ENCODE measurements around the gene SLC38A10.

Gene SLC38A10

DNA sequence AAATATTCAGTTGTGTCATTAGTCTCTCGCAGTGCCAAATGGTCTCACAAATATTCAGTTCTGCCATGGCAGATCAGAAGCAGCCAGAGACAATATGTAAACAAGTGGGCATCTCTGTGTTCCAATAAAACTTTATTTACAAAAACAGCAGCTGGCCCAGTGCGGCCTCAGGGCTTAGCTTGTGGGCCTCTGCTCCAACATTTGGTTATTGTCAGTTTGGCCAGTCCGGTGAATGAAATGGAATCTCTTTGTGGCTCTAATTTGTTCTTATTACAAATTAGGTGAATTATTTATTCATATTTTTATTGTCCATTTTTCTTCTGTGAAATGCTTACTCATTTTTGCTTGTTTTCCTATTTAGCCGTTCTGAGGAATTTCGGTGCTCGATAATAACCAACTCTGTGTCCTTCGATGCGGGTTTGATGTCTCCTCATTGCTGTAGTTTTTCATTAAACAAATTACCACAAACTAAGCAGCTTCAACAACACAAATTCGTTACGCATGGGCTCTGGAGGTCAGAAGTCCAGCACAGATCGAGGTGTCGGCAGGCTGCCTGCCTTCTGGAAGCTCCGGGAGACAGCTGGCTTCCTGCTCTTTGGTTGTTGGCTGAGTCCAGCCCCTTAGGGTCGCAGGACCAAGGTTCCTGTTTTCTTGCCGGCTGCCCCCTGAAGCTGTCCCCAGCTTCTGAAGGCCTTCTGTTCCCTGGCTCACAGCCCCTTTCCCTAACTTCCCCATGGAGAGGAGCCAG, 4.1 kb upstream of the SLC38A10 start:
- DNase-seq (ENCODE audit: low spot score), result no peak

DNA sequence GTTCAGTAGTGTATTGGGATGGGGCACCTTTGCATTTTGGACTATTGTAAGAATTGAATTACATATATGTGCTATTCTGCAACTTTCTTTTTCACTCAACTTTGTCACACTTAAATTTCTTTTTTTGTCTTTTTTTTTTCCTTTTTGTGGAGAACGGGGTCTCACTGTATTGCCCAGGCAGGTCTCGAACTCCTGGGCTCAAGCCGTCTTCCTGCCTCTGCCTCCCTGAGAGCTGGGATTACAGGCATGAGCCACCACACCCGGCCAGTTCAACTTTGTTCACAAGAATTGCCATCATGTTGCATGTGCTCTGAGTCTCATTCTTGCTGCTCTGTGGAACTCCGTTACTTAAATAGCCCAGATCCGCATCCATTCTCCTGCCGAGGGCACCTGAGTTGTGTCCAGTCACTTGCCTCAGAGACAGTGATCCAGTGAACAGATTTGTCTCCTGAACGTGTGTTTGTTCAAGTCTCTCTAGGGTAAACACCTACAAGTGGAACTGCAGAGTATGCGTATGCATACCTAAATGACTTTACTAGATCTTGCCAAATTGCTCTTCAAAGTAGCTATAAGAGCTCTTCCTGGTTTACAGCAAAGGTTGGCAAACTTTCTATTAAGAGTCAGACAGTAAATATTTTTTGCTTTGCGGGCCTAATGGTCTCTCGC, 3.4 kb upstream of the SLC38A10 start:
- no peak for DNase-seq (ENCODE audit: low spot score)

DNA sequence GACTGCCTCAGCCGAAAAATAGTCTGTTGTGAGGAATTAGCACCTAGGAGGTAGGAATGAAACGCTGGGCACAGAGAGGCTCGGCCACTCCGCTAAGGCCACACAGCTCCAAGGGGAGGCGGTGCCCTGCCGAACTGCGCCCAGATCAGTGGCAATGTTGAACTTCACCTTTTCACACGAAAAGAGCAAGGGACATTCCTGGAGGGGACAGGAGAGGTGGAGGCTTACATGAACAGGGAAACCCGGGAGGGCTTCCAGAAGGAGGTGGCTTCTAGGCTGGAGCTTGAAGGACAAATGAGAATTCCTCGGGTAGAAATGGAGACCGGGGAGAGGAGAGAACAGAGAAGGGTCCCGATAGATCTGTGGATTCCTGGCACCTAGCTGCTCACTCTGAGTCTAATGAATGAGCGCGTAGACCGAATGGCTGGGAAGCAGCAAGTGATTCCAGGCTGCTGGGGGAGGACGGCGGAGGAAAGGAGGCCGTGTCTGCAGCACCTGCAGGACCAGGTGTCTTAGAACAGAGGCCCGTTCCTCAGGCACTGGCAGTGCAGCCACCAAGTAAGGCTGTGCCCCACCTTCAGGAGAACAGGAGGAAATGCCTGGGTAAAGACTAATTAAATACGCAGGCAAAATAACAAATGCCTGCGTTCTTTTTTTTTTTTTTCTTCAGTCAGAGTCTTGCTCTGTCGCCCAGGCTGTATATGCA, 722 bp upstream of the SLC38A10 start:
- no peak for DNase-seq (ENCODE audit: low spot score)

DNA sequence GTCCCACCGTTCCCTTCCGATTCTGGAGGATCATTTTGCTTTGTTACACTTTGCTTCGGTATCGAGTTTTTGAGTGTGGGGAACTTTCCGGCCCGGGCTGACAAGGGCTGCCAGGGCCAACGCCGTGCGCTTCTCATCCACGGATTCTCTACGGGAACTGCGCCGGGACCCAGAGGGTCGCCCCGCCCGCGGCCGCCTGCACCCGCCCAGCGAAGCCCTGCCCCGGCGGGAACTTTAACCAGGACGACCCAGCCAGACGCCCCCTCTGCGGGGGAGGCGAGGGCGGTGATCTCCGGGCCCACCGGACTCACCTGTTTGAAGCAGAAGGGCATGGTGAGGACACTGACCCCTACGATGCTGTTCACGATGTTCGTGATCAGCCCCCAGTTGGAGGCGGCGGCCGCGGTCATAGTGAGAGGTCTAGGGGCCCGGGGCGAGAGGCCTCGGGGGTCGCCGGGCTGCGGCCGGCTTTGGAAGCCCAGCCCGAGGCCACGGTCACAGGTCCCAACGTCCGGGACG, 536 bp downstream of the SLC38A10 start:
- no peak for DNase-seq (ENCODE audit: low spot score)

DNA sequence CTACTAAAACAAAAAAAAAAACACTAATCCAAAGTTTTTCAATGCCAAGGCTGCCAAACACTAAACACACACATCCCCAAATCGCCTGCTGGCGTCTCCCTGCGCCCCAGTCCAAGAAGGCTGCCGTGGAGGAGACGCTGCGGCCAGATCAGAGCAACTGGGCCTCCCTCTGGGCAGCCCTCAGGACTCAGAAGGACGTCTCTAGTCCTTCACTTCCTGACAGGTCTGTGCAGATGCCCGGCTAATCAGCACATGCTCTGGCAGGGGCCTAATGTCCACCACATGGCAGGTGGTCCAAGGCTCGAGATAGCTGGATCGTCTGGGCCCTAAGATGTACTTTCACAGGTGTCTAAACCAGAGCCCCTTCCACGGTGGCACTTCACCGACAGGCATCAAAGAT, 2.7 kb downstream of the SLC38A10 start:
- DNase-seq (ENCODE audit: low spot score), result no peak

DNA sequence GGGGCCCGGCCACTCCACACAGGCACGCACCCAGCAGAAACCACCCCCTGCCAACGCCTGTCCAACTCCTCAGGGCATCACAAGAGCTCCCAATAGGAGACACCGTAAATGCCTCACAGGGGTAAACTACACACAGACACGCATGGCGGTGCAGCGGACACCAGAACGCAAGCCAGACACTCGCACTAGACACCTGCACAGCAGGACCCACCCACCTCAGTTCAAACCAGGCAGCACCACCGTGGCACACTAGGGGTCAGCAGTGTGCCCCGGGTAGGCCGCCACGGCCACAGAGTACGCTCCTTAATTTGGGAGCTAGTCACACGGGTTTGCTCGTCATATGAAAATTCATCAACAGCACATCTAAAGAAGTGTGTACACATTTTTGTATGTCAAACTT, 3.4 kb downstream of the SLC38A10 start:
- DNase-seq (ENCODE audit: low spot score), result no peak

DNA sequence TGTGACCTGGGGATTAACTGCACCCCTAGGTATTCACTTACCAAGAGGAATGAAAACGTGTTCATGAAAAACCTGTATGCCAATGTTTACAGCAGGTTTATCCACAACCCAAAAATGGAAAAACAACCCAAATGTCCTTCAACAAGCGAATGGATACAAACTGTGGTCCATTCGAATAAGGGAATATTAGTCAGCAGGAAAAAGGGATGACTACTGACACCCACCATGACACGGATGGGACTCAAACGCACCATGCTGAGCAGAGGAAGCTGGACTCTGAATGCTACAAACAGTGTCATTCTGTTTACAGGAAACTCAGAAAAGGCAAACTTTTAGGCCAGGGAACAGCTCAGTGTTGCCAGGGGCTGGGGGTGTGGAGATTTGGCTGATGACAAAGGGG, 4.9 kb downstream of the SLC38A10 start:
- DNase-seq (ENCODE audit: low spot score), result no peak

DNA sequence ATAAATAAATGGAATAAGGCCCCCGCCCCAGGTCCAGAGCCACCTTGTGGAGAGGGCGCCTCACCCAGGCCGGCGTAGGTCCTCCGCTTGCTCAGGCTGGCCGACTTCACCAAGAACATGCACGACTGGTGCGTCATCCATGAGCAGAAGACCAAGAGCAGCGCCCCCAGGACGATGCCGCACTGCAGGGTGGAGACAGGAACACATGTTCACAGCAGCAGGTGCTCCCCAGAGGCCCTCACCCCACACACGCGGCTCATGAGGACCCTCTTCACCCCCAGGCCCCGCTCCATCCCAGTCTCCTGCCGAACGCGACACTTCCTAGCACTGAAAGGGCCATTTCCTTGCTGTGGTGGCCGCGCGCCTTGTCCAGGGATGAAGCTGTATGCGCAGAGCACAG, 5.5 kb downstream of the SLC38A10 start:
- no peak for DNase-seq (ENCODE audit: low spot score)

DNA sequence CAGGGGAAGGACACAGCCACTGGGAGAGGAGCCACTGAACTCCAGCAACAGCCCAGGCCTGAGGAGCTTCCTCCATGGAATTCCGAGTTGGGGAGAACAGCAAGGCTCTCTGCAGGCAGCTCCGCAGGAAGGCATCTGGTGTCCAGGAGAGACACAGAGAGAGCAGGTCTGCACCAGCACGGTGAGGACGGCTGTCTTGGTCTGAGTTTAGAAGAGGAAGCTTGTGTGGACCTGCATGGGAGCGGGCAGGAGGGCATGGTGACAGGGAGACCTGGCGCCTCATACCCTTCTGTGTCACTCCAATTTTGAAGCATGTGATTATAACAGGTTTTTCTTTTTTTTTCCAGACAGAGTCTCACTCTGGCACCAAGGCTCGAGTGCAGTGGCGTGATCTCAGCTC, 6.4 kb downstream of the SLC38A10 start:
- no peak for DNase-seq (ENCODE audit: low spot score)

DNA sequence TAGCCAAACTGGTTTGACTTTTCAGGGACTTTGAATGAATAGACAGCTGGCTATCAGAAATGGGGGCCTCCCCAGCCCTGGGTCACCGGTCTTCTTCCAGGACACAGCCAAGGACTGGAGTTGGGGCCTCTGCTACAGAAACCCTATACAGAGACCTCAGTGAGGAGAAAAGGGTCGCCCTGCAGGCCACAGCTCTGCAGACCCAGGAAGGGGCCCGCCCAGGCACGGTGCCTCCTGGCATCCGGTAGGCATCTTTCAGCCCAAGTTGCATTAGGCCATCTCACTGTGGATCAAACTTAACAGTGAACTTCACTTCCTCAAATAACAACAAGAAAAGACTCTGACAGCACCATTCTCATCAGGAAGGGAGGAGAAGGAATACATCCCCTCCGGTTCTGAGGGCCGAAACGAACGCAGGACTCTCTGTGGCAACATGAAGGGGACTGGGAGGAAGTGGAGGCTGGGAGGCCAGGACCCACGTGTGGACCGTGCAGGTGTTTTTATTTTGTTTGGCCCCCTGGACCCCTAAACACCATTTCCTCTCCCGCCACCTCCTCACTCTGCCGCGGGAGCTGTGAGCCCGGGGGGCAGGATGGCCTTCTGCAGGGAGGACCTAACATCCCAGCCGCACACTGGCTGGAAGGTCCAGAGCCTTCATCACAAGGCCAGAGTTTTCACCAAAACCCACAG, 7.2 kb downstream of the SLC38A10 start:
- no peak for DNase-seq (ENCODE audit: low spot score)

DNA sequence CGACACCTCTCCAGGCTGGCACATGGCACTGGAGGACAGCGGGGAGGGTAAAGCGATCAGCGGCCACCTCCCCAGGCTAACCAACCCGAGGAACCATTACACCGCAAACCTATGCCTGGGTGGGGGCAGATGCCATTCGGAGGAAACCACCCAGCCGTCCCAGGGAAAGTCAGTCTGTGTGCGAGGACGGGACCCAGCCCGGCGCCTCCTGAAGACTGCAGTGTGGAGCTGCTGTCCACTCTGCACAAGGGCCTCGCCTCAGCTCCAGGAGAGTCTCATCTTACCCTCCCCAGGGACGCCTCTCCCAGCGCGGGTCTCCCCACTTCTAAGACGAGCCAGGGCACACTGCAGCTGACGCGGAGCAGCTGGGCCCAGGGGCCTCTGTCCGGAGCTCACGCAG, 8.0 kb downstream of the SLC38A10 start:
- no peak for DNase-seq (ENCODE audit: low spot score)

DNA sequence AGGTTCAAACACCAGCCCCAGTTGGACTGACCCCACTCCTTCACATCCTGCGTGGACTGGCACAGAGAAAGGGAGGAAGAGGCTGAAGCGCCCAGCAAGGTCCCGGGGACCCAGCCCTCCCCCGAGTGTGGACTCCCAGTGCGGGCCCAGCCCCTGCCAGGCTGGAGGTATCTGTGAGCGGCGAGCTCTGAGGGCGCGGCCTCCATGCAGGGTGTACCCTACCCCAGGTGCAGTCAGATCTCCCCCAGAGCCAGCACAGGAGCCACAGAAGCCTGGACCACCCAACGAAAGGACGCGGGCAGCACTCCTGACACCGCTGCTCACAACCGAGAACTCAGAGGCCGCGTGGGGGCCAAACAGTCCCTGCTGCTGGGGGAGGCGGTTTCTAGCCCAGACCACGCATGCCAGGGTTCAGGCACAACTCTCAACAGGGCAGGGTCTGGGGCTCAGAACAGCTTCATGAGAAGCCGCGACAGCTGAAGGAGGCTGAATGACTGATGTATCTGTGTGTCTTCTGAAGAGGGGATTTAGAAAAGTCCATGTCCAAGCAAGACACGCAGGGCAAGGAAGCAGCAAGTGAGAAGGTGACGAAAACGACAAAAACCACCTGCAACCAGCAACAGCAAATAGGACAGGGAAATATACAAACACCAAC, 8.5 kb downstream of the SLC38A10 start:
- no peak for DNase-seq (ENCODE audit: low spot score)

DNA sequence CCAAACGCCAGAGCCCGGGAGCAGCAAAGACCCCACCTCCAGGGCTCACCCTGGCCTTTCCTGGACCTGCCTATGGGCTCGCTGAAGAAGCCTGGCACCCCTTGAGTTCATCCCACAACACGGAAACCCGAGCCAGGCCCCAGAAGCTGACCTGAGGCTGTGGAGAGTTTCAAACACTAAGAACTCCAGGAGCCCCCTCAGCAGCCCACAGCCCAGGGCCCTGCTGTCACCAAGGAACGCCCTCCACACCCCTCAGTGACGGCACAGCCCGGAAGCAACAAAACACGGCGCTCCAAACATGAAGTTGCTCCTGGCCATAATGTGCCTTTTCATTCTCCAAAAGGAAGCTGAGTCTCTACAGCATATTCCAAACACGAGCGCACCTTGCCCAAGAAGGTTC, 9.2 kb downstream of the SLC38A10 start:
- DNase-seq (ENCODE audit: low spot score), result no peak

DNA sequence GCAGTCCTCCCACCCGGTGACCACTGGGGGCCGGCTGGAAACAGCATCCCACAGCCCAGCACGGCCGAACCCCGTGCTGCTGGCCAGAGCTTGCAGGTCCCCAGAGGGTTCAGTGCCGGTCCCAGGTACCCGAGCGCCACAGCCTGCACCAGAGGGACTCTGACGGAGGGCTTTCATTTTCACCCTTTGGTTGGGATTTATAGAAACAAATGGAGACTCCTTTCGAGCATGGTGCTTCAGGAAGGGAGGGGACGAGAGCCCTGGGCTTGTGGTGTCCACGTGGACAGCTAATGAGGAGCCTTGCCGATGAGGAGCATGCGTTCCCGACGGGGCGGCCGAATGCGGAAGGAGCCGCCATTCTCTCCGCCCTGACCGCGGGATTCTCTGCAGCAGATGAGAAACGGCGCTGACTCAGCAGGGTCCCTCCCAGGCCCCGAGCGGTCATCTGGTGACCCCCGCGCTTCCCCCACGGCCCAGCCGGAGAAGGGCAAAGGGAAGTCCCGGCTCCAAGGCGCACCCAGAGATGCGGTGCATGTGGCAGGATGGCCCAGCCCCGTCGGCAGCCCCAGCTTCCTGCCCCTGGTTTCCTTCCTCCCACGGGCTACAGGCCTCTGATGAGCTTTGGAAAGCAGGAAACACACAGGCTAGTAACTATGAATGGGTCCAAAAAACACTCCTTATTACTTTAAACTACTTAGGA, 9.8 kb downstream of the SLC38A10 start:
- no peak for DNase-seq (ENCODE audit: low spot score)

DNA sequence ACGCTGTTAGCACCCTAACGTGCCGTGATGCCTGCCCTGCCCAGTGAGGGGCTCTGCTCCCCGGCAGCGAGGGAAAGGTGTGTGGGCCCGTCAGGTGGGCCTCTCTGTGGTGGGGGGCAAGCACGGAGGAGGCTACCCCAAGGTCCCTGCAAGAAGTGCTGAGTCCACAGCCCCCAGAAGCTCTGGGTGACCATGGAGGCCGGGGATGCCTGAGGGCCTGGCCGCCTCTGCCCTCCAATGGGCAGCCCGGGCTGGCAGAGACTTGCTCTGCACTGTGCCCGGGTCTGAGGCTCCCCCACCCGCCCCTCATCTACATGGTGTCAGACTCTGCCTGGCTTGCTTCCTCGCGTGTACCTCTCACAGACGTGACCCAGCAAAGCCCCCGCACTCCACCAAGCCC, 12.2 kb downstream of the SLC38A10 start:
- DNase-seq (ENCODE audit: low spot score), result no peak

DNA sequence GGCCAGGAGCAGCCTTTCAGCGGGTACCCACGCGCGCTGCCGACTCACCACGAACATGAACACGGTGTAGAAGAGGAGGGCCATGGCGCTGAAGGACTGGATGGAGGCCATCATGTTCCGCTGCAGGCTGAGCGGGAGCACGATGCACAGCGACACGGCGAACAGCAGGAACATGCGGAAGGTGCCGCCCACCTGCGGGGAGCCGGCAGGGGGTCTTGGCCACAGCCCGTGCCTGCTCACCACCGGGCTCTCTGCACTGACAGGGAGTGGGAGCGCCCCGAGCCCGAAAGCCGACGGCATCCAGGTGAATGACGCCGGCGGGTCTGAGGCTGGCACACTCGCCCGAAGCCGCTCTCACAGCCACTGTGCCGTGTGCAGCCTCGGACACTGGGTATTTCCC, 13.0 kb downstream of the SLC38A10 start:
- no peak for DNase-seq (ENCODE audit: low spot score)

DNA sequence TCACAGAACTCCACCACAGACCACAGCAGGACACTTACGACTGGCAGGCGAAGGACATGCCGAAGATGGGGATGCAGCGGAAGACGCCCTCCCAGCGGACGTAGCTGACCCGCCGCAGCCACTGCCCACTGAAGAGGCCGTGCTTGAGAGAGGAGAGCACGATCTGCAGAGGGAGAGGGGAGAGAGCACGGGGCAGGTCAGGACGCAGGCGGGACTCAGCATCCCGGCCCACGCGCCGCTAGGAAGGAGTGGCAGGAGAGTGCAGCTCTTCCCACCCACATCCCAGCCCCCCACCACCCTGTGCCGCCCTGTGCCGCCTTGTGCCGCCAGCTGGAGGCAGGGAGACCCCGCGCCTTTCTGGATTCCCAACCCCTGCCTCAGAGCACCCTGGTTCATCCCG, 14.5 kb downstream of the SLC38A10 start:
- DNase-seq (ENCODE audit: low spot score), result no peak

DNA sequence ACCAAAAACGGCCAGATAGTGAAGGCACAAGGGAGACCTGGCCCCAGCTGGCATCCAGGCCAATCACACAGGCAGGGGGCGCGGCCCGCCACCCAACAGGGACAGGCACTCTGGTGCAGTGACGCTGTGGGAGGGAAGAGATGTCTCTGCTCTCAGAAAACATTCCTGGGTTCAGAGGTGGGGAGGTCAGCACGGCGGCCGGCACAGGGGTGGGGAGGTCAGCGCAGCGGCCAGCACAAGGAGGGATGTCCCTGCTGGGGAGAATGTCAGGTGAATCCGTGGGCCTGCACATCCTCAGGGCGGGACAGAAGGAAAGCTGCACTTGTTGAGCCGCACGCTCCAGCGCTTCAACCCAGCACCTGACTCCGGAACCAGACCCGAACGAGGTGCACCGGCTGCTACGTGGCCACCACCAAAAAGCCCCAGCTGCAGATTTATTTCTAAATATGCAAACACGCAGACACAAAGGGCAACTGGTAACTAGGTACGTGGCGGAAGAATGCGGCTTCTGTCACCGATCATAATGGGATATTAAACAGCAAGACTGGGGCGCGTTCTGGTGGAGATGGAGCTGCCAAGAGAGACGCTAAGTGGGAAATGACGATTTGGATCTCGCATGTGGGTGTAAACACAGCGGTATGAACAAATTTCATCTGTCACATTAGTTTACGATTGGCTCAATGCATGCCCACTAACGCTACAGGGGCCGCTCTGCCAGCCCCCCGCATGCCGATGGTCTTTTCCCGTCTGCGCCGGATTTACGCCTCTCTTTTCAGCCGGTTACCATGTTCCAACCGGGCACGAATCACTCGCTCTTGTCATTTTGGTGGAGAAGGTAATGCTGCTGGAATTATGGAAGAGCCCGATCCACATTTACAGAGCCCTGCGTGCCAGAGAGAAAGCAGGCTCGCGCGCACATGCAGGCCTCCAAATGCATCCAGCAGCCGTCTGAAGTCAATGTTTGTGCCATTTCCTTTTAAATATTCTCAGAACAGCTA, 15.5 kb downstream of the SLC38A10 start:
- DNase-seq (ENCODE audit: low spot score), result no peak

DNA sequence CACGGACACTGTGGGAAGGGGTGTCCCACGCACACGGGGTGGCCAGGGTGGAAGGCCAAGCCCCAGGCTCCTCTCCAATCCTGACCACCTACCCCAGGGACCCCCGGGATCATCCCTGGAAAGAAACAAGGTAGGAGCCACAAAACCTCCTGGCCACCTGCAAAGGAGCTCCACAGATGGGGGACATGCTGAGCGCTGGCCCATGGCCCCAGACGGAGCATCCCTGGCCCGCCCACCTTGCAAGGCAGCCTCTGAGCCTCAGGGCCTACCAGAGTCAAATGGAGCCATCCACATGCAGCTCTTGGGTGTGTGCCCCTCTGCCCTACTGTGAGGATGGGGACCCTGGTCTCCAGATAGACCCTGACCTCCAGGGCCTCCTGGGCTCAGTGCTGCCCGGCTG, 16.3 kb downstream of the SLC38A10 start:
- no peak for DNase-seq (ENCODE audit: low spot score)
